ENCODE measurements around the gene EMC8.

Gene EMC8

DNA sequence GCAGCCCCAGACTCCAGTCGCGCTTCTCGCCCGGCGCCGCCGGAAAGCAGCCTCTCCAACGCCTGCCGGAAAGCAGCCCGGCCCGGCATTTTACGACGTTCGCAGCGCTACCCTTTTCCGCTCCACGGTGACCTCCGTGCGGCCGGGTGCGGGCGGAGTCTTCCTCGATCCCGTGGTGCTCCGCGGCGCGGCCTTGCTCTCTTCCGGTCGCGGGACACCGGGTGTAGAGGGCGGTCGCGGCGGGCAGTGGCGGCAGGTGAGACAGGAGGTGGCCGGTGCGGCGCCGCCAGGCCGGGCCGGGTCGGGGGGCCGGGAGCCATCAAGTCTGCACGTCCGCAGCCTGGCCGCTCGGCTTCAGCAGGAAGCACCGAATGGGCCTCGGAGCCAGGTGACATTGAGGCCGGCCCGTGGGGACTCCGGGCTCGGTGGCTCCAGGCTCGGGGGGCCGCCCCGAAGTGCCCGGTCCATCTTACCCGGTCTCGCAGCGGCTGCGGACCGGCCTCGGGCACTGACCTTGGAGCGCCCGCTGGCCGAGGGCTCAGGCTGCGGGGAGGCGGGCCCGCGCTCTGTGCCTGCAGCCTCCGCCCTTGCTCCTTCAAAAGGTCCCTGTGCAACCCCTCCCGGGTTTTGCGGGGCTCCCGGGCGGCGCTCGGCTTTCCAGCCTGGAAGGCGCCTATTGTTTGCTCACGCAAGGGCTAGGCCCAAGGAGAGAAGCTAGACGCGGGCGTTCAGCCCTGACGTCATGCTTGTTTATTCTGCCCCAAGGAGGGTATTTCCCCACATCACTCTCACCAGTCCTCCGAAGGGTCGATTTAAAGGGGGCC lies at the start of gene EMC8, which contains the start of gene COX4I1:
EMC8 (minus strand) TSS at position 48 of the 824 bp plus-strand sequence. CDS start 249 bp downstream, outside the sequence.
COX4I1 (plus strand) TSS at position 199 of the 824 bp plus-strand sequence. CDS start 1,511 bp downstream, outside the sequence.
- peak within 1 kb of the TSS; percentile 54; the same call in 1 of the 2 replicates for H3K27ac ChIP-seq
- peak; percentile 12 for DNase-seq (ENCODE audit: low read depth, low spot score)
- H3K4me3 ChIP-seq, result peak within 1 kb of the TSS; percentile 81
- H3K36me3 ChIP-seq (ENCODE audit: insufficient read depth, low read length), result peaks cover 28% of the 10 kb centered on the region
- no peaks in the 10 kb centered on the region for H3K9me3 ChIP-seq (ENCODE audit: low read depth, low read length)
- peak within 1 kb of the TSS; percentile 84 for H3K9ac ChIP-seq (ENCODE audit: insufficient read length)
- TF ChIP-seq FOXP2 (optimal IDR thresholded peaks at IDR 0.05; ENCODE audit: control extremely low read depth, extremely low read length, insufficient read depth) (no peak), POLR2AphosphoS5 (IDR thresholded peaks at IDR 0.05; ENCODE audit: borderline replicate concordance, low read depth, low read length) (peak; percentile 71)

DNA sequence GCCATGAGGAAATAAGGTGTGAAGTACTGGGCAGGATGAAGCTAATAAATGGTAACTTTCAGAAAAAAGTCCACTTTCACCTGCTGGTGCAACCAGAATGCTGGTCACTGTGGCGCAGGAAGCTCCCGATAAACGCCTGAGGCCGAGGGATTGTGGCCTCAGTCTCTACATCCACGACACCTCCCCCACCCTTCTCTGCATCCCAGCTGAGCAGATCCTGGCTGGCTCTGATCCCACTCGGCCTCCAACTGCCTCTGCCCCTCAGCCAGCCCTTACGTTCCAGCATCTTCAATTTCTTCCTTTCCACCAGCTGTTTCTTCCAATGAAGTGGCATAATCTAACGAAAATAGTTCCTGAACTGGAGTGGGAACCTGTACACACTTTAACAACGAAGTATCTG lies 49.6 kb upstream of the EMC8 start:
- no peaks in the 10 kb centered on the region for H3K9me3 ChIP-seq (ENCODE audit: low read depth, low read length)
- DNase-seq (ENCODE audit: low read depth, low spot score), result no peak
- H3K4me3 ChIP-seq, result no peak overlapping the region
- no peaks in the 10 kb centered on the region for H3K36me3 ChIP-seq (ENCODE audit: insufficient read depth, low read length)
- TF ChIP-seq POLR2AphosphoS5 (IDR thresholded peaks at IDR 0.05; ENCODE audit: borderline replicate concordance, low read depth, low read length) (no peak), FOXP2 (optimal IDR thresholded peaks at IDR 0.05; ENCODE audit: control extremely low read depth, extremely low read length, insufficient read depth) (no peak), EZH2 (IDR thresholded peaks at IDR 0.05) (no peak)
- H3K9ac ChIP-seq (ENCODE audit: insufficient read length), result no peak overlapping the region
- H3K27ac ChIP-seq, result no peak overlapping the region

DNA sequence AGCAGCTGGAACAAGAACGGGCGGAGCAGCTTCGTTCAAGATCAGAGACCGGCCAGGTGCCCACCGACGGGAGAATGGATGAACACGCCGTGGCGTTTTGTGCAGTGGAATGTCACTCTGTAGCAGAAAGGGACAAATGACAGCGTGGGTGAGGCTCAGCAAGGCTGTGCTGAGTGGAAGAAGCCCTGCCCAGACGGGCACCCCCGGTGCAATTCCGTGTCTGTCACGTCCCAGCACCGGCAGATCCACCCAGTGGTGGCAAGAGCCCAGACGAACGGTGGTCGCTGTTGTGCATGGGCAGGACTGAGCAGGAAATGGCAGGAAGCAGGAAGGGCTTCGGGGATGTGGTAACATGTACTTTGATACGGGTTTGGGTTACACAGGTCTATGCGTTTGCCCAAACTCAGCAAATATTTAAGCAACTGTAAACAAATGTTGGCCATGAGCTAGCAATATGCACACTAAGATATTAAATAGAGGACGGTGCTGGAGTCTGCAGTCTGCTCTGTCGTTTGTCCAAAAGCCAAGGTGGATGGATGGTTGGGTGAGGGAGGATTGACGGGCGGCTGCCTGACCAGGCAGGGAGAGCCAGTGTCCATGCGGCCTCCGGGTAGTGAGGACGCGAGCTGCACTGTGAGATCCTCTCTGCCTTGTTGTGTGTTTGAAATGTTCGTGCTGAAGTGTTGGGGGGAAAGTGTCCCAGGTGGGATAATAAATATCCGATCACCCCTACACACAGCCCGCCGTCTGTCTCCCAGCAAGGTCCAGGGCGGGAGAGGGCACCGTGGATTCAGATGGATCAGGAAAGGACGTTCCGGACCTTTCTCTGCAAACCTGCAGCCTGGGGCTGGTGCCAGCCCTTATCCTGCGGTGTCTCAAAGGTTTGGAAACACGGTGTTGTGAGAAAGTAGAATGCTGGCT lies 48.6 kb upstream of the EMC8 start:
- TF ChIP-seq POLR2AphosphoS5 (IDR thresholded peaks at IDR 0.05; ENCODE audit: borderline replicate concordance, low read depth, low read length), result no peak
- TF ChIP-seq FOXP2 (optimal IDR thresholded peaks at IDR 0.05; ENCODE audit: control extremely low read depth, extremely low read length, insufficient read depth), result no peak
- no peak for TF ChIP-seq EZH2 (IDR thresholded peaks at IDR 0.05)
- no peak overlapping the region for H3K27ac ChIP-seq
- no peak overlapping the region for H3K4me3 ChIP-seq

DNA sequence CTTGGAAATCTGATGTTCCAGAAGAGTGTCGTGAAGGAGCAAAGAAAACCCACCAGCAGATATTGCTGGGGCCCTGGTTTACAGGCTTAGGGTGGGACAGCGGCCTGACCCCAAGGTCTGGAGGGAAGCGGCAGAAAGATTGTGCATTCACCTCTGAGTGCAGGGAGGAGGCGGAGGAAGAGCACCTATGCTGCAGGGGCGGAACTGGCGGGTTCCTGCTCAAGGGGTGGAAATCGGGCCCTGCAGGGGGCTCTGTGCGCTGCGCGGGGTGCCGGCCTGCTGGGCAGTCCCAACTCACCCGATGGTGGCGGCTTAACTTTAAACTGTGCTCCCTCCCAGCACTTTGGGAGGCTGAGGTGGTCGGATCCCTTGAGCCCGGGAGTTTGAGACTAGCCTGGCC lies 47.7 kb upstream of the EMC8 start:
- no peak overlapping the region for H3K9ac ChIP-seq (ENCODE audit: insufficient read length)
- H3K4me3 ChIP-seq, result no peak overlapping the region
- H3K36me3 ChIP-seq (ENCODE audit: insufficient read depth, low read length), result no peaks in the 10 kb centered on the region
- no peaks in the 10 kb centered on the region for H3K9me3 ChIP-seq (ENCODE audit: low read depth, low read length)
- no peak for DNase-seq (ENCODE audit: low read depth, low spot score)
- H3K27ac ChIP-seq, result no peak overlapping the region
- TF ChIP-seq EZH2 (IDR thresholded peaks at IDR 0.05), result no peak
- no peak for TF ChIP-seq POLR2AphosphoS5 (IDR thresholded peaks at IDR 0.05; ENCODE audit: borderline replicate concordance, low read depth, low read length)
- TF ChIP-seq FOXP2 (optimal IDR thresholded peaks at IDR 0.05; ENCODE audit: control extremely low read depth, extremely low read length, insufficient read depth), result no peak

More for the DNA sequence above, 48.6 kb upstream of the EMC8 start:
- no peak overlapping the region for H3K9ac ChIP-seq (ENCODE audit: insufficient read length)
- H3K9me3 ChIP-seq (ENCODE audit: low read depth, low read length), result no peaks in the 10 kb centered on the region
- H3K36me3 ChIP-seq (ENCODE audit: insufficient read depth, low read length), result no peaks in the 10 kb centered on the region
- no peak for DNase-seq (ENCODE audit: low read depth, low spot score)

DNA sequence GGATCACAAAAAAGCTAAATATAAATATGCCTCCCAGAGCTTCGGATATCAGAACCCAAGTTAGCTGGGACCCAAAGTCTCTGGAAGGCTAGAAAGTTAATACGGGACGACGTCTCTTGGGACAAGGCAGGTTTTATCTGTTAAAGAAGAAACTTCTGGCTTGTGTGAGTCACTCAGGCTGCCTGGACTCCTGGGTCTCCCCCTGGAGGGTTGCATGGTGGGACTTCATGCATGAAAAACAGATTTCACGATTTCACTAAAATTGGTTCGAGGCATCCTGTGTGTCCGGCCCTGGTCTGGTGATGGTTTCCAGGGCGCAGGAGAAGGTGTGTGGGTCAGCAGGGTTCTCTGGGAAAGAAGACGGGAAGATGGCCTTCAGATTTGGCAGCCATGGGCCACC lies 47.1 kb upstream of the EMC8 start:
- Histone ChIP-seq H3K4me3 (no peak overlapping the region), H3K9me3 (ENCODE audit: low read depth, low read length) (no peaks in the 10 kb centered on the region), H3K9ac (ENCODE audit: insufficient read length) (no peak overlapping the region), H3K36me3 (ENCODE audit: insufficient read depth, low read length) (no peaks in the 10 kb centered on the region), H3K27ac (no peak overlapping the region)
- no peak for TF ChIP-seq FOXP2 (optimal IDR thresholded peaks at IDR 0.05; ENCODE audit: control extremely low read depth, extremely low read length, insufficient read depth)
- no peak for TF ChIP-seq EZH2 (IDR thresholded peaks at IDR 0.05)
- no peak for TF ChIP-seq POLR2AphosphoS5 (IDR thresholded peaks at IDR 0.05; ENCODE audit: borderline replicate concordance, low read depth, low read length)
- no peak for DNase-seq (ENCODE audit: low read depth, low spot score)

DNA sequence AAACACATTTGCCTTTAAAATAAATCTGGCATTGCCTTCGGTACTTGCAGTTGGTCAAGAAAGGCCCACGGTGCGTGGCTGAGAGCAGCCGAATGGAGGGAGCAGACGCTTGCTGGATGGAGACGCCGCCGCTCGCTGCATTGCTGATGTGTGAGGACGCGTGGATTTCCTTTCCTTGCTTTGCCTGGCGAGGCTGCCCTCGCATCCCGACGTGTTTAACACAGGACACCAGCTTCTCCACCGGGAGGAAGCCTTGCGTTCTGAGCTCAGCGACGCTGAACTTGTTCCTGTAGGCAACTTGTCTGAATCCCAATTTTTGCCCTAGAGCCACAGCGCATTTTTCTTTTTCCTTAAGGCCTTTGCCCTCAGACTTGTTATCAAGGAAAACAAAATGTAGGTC lies 45.9 kb upstream of the EMC8 start:
- Histone ChIP-seq H3K9ac (ENCODE audit: insufficient read length) (no peak overlapping the region), H3K9me3 (ENCODE audit: low read depth, low read length) (no peaks in the 10 kb centered on the region), H3K27ac (no peak overlapping the region), H3K4me3 (no peak overlapping the region), H3K36me3 (ENCODE audit: insufficient read depth, low read length) (no peaks in the 10 kb centered on the region)
- TF ChIP-seq FOXP2 (optimal IDR thresholded peaks at IDR 0.05; ENCODE audit: control extremely low read depth, extremely low read length, insufficient read depth) (no peak), EZH2 (IDR thresholded peaks at IDR 0.05) (no peak), POLR2AphosphoS5 (IDR thresholded peaks at IDR 0.05; ENCODE audit: borderline replicate concordance, low read depth, low read length) (no peak)
- DNase-seq (ENCODE audit: low read depth, low spot score), result no peak

DNA sequence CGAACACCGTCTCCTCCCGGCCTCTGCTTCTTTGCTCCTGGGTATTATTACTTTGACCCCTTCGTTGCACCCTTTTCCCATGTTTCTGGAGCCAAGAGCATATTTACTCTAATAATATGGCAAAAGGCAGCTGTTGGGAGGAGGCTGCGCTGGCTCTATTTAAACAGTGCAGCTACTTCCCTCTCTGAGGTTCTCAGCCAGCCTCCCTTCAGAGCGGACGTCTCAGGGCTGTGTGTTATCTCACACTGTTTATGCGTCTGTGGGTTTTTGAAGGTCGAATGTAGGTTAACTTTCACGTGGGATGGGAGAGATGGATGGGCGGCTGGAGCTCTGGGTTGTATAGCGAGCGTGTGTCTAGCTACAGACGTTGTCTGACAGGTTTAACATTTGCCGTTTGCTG lies 45.4 kb upstream of the EMC8 start:
- TF ChIP-seq POLR2AphosphoS5 (IDR thresholded peaks at IDR 0.05; ENCODE audit: borderline replicate concordance, low read depth, low read length) (no peak), FOXP2 (optimal IDR thresholded peaks at IDR 0.05; ENCODE audit: control extremely low read depth, extremely low read length, insufficient read depth) (no peak), EZH2 (IDR thresholded peaks at IDR 0.05) (no peak)
- H3K27ac ChIP-seq, result no peak overlapping the region
- DNase-seq (ENCODE audit: low read depth, low spot score), result no peak
- H3K36me3 ChIP-seq (ENCODE audit: insufficient read depth, low read length), result no peaks in the 10 kb centered on the region
- no peak overlapping the region for H3K9ac ChIP-seq (ENCODE audit: insufficient read length)
- H3K9me3 ChIP-seq (ENCODE audit: low read depth, low read length), result no peaks in the 10 kb centered on the region
- no peak overlapping the region for H3K4me3 ChIP-seq

DNA sequence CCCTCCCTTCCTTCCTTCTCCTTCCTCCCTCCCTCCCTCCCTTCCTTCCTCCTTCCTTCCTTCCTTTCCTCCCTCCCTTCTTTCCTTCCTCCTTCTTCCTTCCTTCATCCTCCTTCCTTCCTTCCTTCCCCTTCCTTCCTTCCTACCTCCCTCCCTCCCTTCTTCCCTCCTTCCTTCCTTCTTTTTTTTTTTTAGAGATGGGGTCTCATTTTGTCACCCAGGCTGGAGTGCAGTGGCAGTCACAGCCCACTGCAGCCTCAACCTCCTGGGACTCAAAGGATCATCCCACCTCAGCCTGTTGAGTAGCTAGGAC lies 44.8 kb upstream of the EMC8 start:
- Histone ChIP-seq H3K4me3 (no peak overlapping the region), H3K9ac (ENCODE audit: insufficient read length) (no peak overlapping the region), H3K27ac (no peak overlapping the region), H3K9me3 (ENCODE audit: low read depth, low read length) (no peaks in the 10 kb centered on the region), H3K36me3 (ENCODE audit: insufficient read depth, low read length) (no peaks in the 10 kb centered on the region)
- TF ChIP-seq EZH2 (IDR thresholded peaks at IDR 0.05), result no peak
- TF ChIP-seq FOXP2 (optimal IDR thresholded peaks at IDR 0.05; ENCODE audit: control extremely low read depth, extremely low read length, insufficient read depth), result no peak
- TF ChIP-seq POLR2AphosphoS5 (IDR thresholded peaks at IDR 0.05; ENCODE audit: borderline replicate concordance, low read depth, low read length), result no peak
- DNase-seq (ENCODE audit: low read depth, low spot score), result no peak

All from SK-N-MC (cell line).